GM23338 (cell line): ENCODE results near the gene UBALD1. TPM values are rescaled to one million over a fixed set of nuclear protein-coding genes. Genes with fewer than 3 reads are reported as not detected.

Source experiments
- ATAC-seq: fragments of 200-7000 bp; cut with Tn5 transposase; 3 replicates; pipeline ENCODE4 v1.9.1; 2020
- DNase-seq: peaks from one replicate; pipeline ENCODE4 v3.0.0-alpha.2; 2015; ENCODE audit warnings: low spot score
- H2AFZ ChIP-seq: fragments of 200-600 bp; sonication (generic); 2 replicates; pipeline ENCODE4 v1.8.0; 2016; ENCODE audit warnings: antibody characterized with exemption, mild to moderate bottlenecking, moderate library complexity
- H3F3A ChIP-seq: fragments of 200-600 bp; sonication (generic); replicated peaks from 2 replicates; pipeline ENCODE4 v1.8.0; 2017; ENCODE audit warnings: antibody characterized with exemption, mixed run types, low read depth
- H3K27ac ChIP-seq: fragments of 200-600 bp; sonication (generic); 2 replicates; pipeline ENCODE4 v1.6.1; 2016; ENCODE audit warnings: low read depth
- H3K27me3 ChIP-seq: fragments of 200-600 bp; sonication (generic); 2 replicates; pipeline ENCODE4 v1.8.0; 2016; ENCODE audit warnings: mild to moderate bottlenecking, mixed run types, moderate library complexity; ENCODE audit not compliant: insufficient read depth
- H3K36me3 ChIP-seq: fragments of 200-600 bp; sonication (generic); 2 replicates; pipeline ENCODE4 v1.8.0; 2016; ENCODE audit warnings: mild to moderate bottlenecking; ENCODE audit not compliant: insufficient read depth
- H3K4me1 ChIP-seq: fragments of 200-600 bp; sonication (generic); 2 replicates; pipeline ENCODE4 v1.8.0; 2016; ENCODE audit warnings: mild to moderate bottlenecking, moderate library complexity; ENCODE audit not compliant: insufficient read depth
- H3K4me2 ChIP-seq: fragments of 200-600 bp; sonication (generic); 2 replicates; pipeline ENCODE4 v1.7.1; 2017; ENCODE audit warnings: mixed run types
- H3K4me3 ChIP-seq: fragments of 200-600 bp; sonication (generic); 2 replicates; pipeline ENCODE4 v1.6.1; 2016; ENCODE audit warnings: mixed run types
- H3K79me2 ChIP-seq: fragments of 200-600 bp; sonication (generic); replicated peaks from 2 replicates; pipeline ENCODE4 v1.8.0; 2017; ENCODE audit warnings: mild to moderate bottlenecking; ENCODE audit not compliant: insufficient read depth
- H3K9me2 ChIP-seq: fragments of 200-600 bp; sonication (generic); 2 replicates; pipeline ENCODE4 v1.8.0; 2017; ENCODE audit not compliant: insufficient read depth
- H4K20me1 ChIP-seq: fragments of 200-600 bp; sonication (generic); replicated peaks from 2 replicates; pipeline ENCODE4 v1.8.0; 2017; ENCODE audit warnings: mild to moderate bottlenecking; ENCODE audit not compliant: insufficient read depth
- H3K27ac Mint-ChIP-seq: 2 replicates; pipeline ENCODE4 v1.8.0; 2020; ENCODE audit warnings: inconsistent platforms, mild to moderate bottlenecking, moderate library complexity, mixed read lengths
- H3K27me3 Mint-ChIP-seq: 3 replicates; pipeline ENCODE4 v1.8.0; 2022; ENCODE audit warnings: low read depth, mild to moderate bottlenecking, moderate library complexity, mixed read lengths, inconsistent platforms; ENCODE audit not compliant: insufficient read depth, poor library complexity
- H3K36me3 Mint-ChIP-seq: 3 replicates; pipeline ENCODE4 v1.8.0; 2021; ENCODE audit warnings: low read depth, mild to moderate bottlenecking, inconsistent platforms, moderate library complexity, mixed read lengths
- H3K4me1 Mint-ChIP-seq: 3 replicates; pipeline ENCODE4 v1.8.0; 2020; ENCODE audit warnings: mild to moderate bottlenecking, inconsistent platforms, mixed read lengths
- H3K4me3 Mint-ChIP-seq: 3 replicates; pipeline ENCODE4 v1.8.0; 2021; ENCODE audit warnings: moderate library complexity, mild to moderate bottlenecking, inconsistent platforms, mixed read lengths
- H3K9me3 Mint-ChIP-seq: 3 replicates; pipeline ENCODE4 v1.8.0; 2020; ENCODE audit warnings: moderate library complexity, mild to moderate bottlenecking, inconsistent platforms, mixed read lengths
- ZNF331 ChIP-seq: fragments of 250-450 bp; sonication (Bioruptor Pico); IDR thresholded peaks from 2 replicates; pipeline ENCODE4 v1.5.0; 2020; ENCODE audit warnings: low read depth, mild to moderate bottlenecking, moderate library complexity
- polyA plus RNA-seq: library from polyadenylated mRNA; unstranded; fragments of >200 nt; fragmentation: Nextera tagmentation; extraction: Ambion mirVana; gene quantifications from 2 replicates; pipeline ENCODE4 v1.2.1, GENCODE V29; 2016
- total RNA-seq: library from RNA; depleted of rRNA; stranded (reverse); fragments of >200 nt; shearing (Covaris generic); gene quantifications from 2 replicates; pipeline ENCODE4 v1.2.3, GENCODE V29; 2014
- TF ChIP-seq, protein P1 (sequence below): fragments of 250-450 bp; sonication (Bioruptor Pico); IDR thresholded peaks from 2 replicates; pipeline ENCODE4 v1.5.0; 2020; ENCODE audit warnings: mild to moderate bottlenecking, moderate library complexity
- TF ChIP-seq, protein P2 (sequence below): IDR thresholded peaks from one replicate; pipeline ENCODE4 v1.6.1; 2018; ENCODE audit warnings: antibody characterized with exemption; ENCODE audit not compliant: unreplicated experiment

The UBALD1 gene
- total and polyA plus RNA-seq, 2 experiments from 2014 or later = 20.7 to 32.8 TPM

DNA sequence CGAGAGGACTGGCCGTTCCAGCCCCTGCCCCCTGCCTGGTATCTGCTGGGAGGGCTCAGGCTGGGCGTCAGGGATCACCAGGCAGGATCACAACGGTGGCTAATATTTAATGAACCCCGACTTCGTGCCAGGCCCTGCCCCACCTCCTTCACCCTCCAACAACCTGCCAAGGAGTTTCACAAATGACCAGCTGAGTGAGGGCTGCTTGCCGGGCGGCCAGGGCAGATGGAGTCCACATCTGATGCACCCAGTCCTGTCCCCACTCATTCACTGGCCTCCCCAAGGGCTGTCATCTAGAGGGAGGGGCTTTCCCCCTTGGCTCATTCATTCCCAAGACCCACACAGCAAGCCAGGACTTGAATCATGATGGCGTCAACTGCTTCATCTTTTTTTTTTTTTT, 17.5 kb downstream of the UBALD1 start (continued):
- TF ChIP-seq, protein P1, sequence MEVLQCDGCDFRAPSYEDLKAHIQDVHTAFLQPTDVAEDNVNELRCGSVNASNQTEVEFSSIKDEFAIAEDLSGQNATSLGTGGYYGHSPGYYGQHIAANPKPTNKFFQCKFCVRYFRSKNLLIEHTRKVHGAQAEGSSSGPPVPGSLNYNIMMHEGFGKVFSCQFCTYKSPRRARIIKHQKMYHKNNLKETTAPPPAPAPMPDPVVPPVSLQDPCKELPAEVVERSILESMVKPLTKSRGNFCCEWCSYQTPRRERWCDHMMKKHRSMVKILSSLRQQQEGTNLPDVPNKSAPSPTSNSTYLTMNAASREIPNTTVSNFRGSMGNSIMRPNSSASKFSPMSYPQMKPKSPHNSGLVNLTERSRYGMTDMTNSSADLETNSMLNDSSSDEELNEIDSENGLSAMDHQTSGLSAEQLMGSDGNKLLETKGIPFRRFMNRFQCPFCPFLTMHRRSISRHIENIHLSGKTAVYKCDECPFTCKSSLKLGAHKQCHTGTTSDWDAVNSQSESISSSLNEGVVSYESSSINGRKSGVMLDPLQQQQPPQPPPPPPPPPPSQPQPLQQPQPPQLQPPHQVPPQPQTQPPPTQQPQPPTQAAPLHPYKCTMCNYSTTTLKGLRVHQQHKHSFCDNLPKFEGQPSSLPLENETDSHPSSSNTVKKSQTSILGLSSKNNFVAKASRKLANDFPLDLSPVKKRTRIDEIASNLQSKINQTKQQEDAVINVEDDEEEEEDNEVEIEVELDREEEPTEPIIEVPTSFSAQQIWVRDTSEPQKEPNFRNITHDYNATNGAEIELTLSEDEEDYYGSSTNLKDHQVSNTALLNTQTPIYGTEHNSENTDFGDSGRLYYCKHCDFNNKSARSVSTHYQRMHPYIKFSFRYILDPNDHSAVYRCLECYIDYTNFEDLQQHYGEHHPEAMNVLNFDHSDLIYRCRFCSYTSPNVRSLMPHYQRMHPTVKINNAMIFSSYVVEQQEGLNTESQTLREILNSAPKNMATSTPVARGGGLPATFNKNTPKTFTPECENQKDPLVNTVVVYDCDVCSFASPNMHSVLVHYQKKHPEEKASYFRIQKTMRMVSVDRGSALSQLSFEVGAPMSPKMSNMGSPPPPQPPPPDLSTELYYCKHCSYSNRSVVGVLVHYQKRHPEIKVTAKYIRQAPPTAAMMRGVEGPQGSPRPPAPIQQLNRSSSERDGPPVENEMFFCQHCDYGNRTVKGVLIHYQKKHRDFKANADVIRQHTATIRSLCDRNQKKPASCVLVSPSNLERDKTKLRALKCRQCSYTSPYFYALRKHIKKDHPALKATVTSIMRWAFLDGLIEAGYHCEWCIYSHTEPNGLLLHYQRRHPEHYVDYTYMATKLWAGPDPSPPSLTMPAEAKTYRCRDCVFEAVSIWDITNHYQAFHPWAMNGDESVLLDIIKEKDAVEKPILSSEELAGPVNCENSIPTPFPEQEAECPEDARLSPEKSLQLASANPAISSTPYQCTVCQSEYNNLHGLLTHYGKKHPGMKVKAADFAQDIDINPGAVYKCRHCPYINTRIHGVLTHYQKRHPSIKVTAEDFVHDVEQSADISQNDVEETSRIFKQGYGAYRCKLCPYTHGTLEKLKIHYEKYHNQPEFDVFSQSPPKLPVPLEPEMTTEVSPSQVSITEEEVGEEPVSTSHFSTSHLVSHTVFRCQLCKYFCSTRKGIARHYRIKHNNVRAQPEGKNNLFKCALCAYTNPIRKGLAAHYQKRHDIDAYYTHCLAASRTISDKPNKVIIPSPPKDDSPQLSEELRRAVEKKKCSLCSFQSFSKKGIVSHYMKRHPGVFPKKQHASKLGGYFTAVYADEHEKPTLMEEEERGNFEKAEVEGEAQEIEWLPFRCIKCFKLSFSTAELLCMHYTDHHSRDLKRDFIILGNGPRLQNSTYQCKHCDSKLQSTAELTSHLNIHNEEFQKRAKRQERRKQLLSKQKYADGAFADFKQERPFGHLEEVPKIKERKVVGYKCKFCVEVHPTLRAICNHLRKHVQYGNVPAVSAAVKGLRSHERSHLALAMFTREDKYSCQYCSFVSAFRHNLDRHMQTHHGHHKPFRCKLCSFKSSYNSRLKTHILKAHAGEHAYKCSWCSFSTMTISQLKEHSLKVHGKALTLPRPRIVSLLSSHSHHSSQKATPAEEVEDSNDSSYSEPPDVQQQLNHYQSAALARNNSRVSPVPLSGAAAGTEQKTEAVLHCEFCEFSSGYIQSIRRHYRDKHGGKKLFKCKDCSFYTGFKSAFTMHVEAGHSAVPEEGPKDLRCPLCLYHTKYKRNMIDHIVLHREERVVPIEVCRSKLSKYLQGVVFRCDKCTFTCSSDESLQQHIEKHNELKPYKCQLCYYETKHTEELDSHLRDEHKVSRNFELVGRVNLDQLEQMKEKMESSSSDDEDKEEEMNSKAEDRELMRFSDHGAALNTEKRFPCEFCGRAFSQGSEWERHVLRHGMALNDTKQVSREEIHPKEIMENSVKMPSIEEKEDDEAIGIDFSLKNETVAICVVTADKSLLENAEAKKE = no peak
- TF ChIP-seq, protein P2, sequence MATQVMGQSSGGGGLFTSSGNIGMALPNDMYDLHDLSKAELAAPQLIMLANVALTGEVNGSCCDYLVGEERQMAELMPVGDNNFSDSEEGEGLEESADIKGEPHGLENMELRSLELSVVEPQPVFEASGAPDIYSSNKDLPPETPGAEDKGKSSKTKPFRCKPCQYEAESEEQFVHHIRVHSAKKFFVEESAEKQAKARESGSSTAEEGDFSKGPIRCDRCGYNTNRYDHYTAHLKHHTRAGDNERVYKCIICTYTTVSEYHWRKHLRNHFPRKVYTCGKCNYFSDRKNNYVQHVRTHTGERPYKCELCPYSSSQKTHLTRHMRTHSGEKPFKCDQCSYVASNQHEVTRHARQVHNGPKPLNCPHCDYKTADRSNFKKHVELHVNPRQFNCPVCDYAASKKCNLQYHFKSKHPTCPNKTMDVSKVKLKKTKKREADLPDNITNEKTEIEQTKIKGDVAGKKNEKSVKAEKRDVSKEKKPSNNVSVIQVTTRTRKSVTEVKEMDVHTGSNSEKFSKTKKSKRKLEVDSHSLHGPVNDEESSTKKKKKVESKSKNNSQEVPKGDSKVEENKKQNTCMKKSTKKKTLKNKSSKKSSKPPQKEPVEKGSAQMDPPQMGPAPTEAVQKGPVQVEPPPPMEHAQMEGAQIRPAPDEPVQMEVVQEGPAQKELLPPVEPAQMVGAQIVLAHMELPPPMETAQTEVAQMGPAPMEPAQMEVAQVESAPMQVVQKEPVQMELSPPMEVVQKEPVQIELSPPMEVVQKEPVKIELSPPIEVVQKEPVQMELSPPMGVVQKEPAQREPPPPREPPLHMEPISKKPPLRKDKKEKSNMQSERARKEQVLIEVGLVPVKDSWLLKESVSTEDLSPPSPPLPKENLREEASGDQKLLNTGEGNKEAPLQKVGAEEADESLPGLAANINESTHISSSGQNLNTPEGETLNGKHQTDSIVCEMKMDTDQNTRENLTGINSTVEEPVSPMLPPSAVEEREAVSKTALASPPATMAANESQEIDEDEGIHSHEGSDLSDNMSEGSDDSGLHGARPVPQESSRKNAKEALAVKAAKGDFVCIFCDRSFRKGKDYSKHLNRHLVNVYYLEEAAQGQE = no peak

DNA sequence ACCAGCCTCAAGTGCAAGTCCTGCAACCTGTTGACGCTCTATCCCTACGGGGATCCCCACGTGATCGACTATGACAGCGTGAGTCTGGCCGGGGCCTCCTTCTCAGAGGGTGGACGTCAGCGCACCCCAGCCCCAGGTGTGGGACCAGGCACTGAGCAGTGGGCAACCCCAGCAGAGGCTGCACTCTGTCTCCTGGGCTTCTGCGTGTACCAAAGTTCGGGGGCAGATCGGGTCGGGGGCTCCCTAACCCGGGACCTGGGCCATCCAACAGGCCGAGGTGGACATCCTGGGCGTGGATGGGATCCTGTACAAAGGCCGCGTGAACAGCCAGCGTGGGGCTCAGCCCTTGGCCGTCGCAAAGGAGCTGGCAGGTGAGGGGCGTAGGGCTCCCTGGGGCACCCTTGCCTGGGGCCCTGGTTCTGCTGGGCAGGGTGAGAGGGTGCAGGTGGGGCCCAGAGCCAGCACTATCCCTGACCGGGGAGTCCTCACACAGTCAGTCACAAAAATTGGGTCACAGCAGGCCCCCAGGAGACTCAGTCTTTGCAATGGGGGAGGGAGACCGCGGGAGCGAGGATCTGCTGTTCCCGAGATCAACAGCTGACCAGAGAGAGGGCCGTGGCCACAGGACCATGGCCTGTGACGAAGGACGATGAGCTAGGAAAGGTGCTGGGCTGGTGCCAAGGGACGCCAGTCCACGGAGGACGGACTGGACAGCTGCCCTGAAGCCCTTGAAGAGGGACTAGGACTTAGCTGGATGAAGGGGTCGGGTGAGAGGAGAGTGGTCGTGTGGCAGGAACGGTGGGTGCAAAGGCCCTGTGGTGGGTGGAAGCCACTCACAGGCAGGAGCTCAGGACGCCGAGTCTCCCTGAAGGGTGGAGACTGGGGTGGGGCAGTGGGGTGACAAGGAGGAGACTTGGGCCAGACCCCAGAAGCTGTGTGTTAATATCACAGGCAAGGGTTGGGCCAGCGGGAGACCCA, 20.0 kb downstream of the UBALD1 start:
- DNase-seq (no peak), ATAC-seq (no peak)
- Histone ChIP-seq H3K79me2 (no peaks in the 10 kb centered on the region), H3F3A (no peaks in the 10 kb centered on the region), H3K4me2 (no peak overlapping the region), H3K4me1 (peaks cover 9% of the 10 kb centered on the region), H3K27ac (no peak overlapping the region), H3K4me3 (no peak overlapping the region), H3K9me2 (no peaks in the 10 kb centered on the region), H4K20me1 (no peaks in the 10 kb centered on the region), H3K36me3 (no peaks in the 10 kb centered on the region), H3K27me3 (no peaks in the 10 kb centered on the region), H2AFZ (no peak overlapping the region)
- H3K27ac Mint-ChIP-seq = no peak overlapping the region
- H3K9me3 Mint-ChIP-seq = no peaks in the 10 kb centered on the region; the same call in 2 of the 3 replicates
- H3K36me3 Mint-ChIP-seq = peaks cover 3% of the 10 kb centered on the region; the same call in 1 of the 3 replicates
- H3K4me1 Mint-ChIP-seq = peaks cover 21% of the 10 kb centered on the region
- no peak for TF ChIP-seq ZNF331 (CRISPR knock-in tag)
- H3K27me3 Mint-ChIP-seq = peaks cover 14% of the 10 kb centered on the region
- no peak overlapping the region for H3K4me3 Mint-ChIP-seq
